HepG2 (cell line): ENCODE data around the gene ZSWIM6. TPM values are rescaled to one million over a fixed set of nuclear protein-coding genes. Genes with fewer than 3 reads are reported as not detected.

Source experiments
- ATAC-seq: fragments of 200-7000 bp; cut with Tn5 transposase; 3 replicates; pipeline ENCODE4 v1.9.1; 2020; ENCODE audit warnings: mild to moderate bottlenecking, moderate library complexity
- BruUV-seq: library from RNA; stranded (reverse); fragments of 400-500 nt; replicated peaks from 2 replicates; lab custom pipeline; 2021; lab: Mats Ljungman, UMichigan
- CTCF ChIA-PET: fragments of 300-600 bp; formaldehyde crosslinking; extraction: SDS; loops from one replicate; lab custom pipeline; 2021; ENCODE audit warnings: low total read pairs, inconsistent platforms, low intra/inter-chr PET ratio; lab: Yijun Ruan, JAX
- POLR2A ChIA-PET: fragments of 350-600 bp; sonication (Branson Sonifier 250); formaldehyde crosslinking; loops from one replicate; lab custom pipeline; 2020; ENCODE audit warnings: antibody characterized with exemption, inconsistent platforms; lab: Yijun Ruan, JAX
- DNase-seq: peaks from one replicate; pipeline ENCODE4 v3.0.0-alpha.2; 2015; ENCODE audit warnings: low spot score
- FAIRE-seq: peaks from 3 replicates; lab custom pipeline; 2011; peaks lifted over from hg19 to GRCh38; lab: Jason Lieb, UNC
- H2AFZ ChIP-seq: one replicate; pipeline ENCODE4 v1.6.1; 2011; ENCODE audit warnings: low read length, inconsistent platforms
- H3K27ac ChIP-seq: fragments of 300-600 bp; 3 replicates; pipeline ENCODE4 v1.8.0; 2011; ENCODE audit warnings: mixed run types, mild to moderate bottlenecking, mixed read lengths, low read length, inconsistent platforms; ENCODE audit not compliant: insufficient read depth; ENCODE audit errors: extremely low read length
- H3K27me3 ChIP-seq, 2 experiments: fragments of 200-600 bp in 1 of 2; 2 replicates in 1 of 2; 3 replicates in 1 of 2; pipeline versions ENCODE4 v1.6.0 to v1.8.0; 2011; ENCODE audit warnings: low read length in 2 of 2, mild to moderate bottlenecking in 2 of 2, moderate library complexity in 2 of 2, inconsistent platforms in 1 of 2; ENCODE audit not compliant: insufficient read depth in 2 of 2, control insufficient read depth in 1 of 2
- H3K36me3 ChIP-seq, 2 experiments: fragments of 200-600 bp in 1 of 2; replicated peaks in 1 of 2; 2 replicates in 1 of 2; 3 replicates in 1 of 2; pipeline versions ENCODE4 v1.5.1 to v1.8.0; 2011; ENCODE audit warnings: low read length in 2 of 2, inconsistent platforms in 1 of 2; ENCODE audit not compliant: insufficient read depth in 2 of 2, control insufficient read depth in 1 of 2
- H3K4me1 ChIP-seq: 2 replicates; pipeline ENCODE4 v1.5.1; 2012; ENCODE audit warnings: low read length, inconsistent platforms; ENCODE audit not compliant: insufficient read depth
- H3K4me2 ChIP-seq: 2 replicates; pipeline ENCODE4 v1.6.0; 2011; ENCODE audit warnings: low read depth, low read length, inconsistent platforms
- H3K4me3 ChIP-seq, 3 experiments: fragments of 200-600 bp in 1 of 3; sonication (generic), shearing (Covaris generic) in 1 of 3; replicated peaks in 1 of 3; 2 replicates each; pipeline ENCODE4 v1.5.1; 2011 to 2016; ENCODE audit warnings: low read length in 3 of 3, inconsistent platforms in 2 of 3, low read depth in 2 of 3, mild to moderate bottlenecking in 2 of 3, control low read depth in 1 of 3, mixed read lengths in 1 of 3; ENCODE audit not compliant: insufficient read depth in 1 of 3
- H3K79me2 ChIP-seq: one replicate; pipeline ENCODE4 v1.6.1; 2011; ENCODE audit warnings: low read length, inconsistent platforms; ENCODE audit not compliant: insufficient read depth
- H3K9ac ChIP-seq: 2 replicates; pipeline ENCODE4 v1.6.0; 2011; ENCODE audit warnings: mild to moderate bottlenecking, low read depth, low read length, inconsistent platforms; ENCODE audit not compliant: insufficient read depth
- H3K9me3 ChIP-seq: 2 replicates; pipeline ENCODE4 v1.5.1; 2012; ENCODE audit warnings: mild to moderate bottlenecking, low read length
- H4K20me1 ChIP-seq: 2 replicates; pipeline ENCODE4 v1.6.0; 2011; ENCODE audit warnings: inconsistent platforms, mild to moderate bottlenecking, low read length, moderate library complexity; ENCODE audit not compliant: insufficient read depth
- JARID2 ChIP-seq: sonication (generic); formaldehyde crosslinking; IDR thresholded peaks from 2 replicates; pipeline ENCODE4 v1.8.1; 2023; ENCODE audit warnings: missing genetic modification reagents, inconsistent platforms; ENCODE audit not compliant: insufficient replicate concordance
- KDM6A ChIP-seq: IDR thresholded peaks from 2 replicates; pipeline ENCODE4 v1.6.1; 2016; ENCODE audit warnings: low read depth
- MXI1 ChIP-seq: IDR thresholded peaks from 3 replicates; pipeline ENCODE4 v1.6.1; 2012; ENCODE audit warnings: low read depth, low read length, inconsistent platforms, borderline replicate concordance
- NR2F6 ChIP-seq, 2 experiments: IDR thresholded peaks; 2 replicates each; pipeline ENCODE4 v1.6.1; 2016; ENCODE audit warnings: antibody characterized with exemption in 1 of 2, mild to moderate bottlenecking in 1 of 2
- ZNF766 ChIP-seq: sonication (generic); formaldehyde crosslinking; IDR thresholded peaks from 2 replicates; pipeline ENCODE4 v1.5.0; 2020; ENCODE audit warnings: missing genetic modification reagents, borderline replicate concordance
- ZNF781 ChIP-seq: sonication (generic); formaldehyde crosslinking; IDR thresholded peaks from 2 replicates; pipeline ENCODE4 v1.5.1; 2020; ENCODE audit warnings: borderline replicate concordance, mild to moderate bottlenecking, missing genetic modification reagents; ENCODE audit errors: not compliant biosample characterization
- WGBS: methylation state at CpG from one replicate; pipeline ENCODE4 v1.1.6; 2017; ENCODE audit warnings: low lambda C conversion rate; 5-methylcytosine and 5-hydroxymethylcytosine counted together
- in situ Hi-C: cut with HindIII; loops from 2 replicates; pipeline ENCODE4 v1.10.0; 2017; ENCODE audit warnings: low pct_unique_long_range_greater_than_20kb; ENCODE audit not compliant: extremely low pct_ligation_motif_present
- intact Hi-C: fragments of 100-400 bp; cut with micrococcal nuclease; formaldehyde crosslinking; loops from one replicate; pipeline ENCODE4 v1.10.0; 2022; ENCODE audit not compliant: unreplicated experiment
- polyA plus RNA-seq, 8 experiments: library from polyadenylated mRNA; depleted of rRNA in 3 of 8; stranded (reverse) in 7 of 8; unstranded in 1 of 8; fragments of >200 nt; fragmentation: Illumina TruSeq in 4 of 8; extraction: Trizol in 4 of 8; gene quantifications; 2 replicates each; pipeline versions ENCODE4 v1.2.1 to v1.2.3, GENCODE V29; 2011 to 2016; ENCODE audit warnings: low read depth in 4 of 8, missing spikeins in 1 of 8, mixed read lengths in 1 of 8; ENCODE audit not compliant: insufficient read depth in 1 of 8
- total RNA-seq, 5 experiments: library from RNA; depleted of rRNA; stranded (reverse); fragments of >200 nt; fragmentation: Illumina TruSeq; extraction: Trizol; gene quantifications; 2 replicates each; pipeline ENCODE4 v1.2.3, GENCODE V29; 2016; ENCODE audit warnings: low read depth in 1 of 5
- TF ChIP-seq, protein P1 (sequence below): sonication (generic); formaldehyde crosslinking; IDR thresholded peaks from 2 replicates; pipeline ENCODE4 v1.4.0; 2020; ENCODE audit warnings: mild to moderate bottlenecking, low read depth, missing genetic modification reagents

ZSWIM6 gene
- total and polyA plus RNA-seq, 2 of the 13 experiments (the other 11 are each of a cell fraction or from before 2014, with no cell fraction given), result 0.82 to 1.9 TPM

GRCh38 chr5:61491861-61492260 lies 159.8 kb downstream of the ZSWIM6 start (continued):
- TF ChIP-seq, protein P1, sequence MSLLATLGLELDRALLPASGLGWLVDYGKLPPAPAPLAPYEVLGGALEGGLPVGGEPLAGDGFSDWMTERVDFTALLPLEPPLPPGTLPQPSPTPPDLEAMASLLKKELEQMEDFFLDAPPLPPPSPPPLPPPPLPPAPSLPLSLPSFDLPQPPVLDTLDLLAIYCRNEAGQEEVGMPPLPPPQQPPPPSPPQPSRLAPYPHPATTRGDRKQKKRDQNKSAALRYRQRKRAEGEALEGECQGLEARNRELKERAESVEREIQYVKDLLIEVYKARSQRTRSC (CRISPR knock-in tag), result no peak
- TF ChIP-seq JARID2 (CRISPR knock-in tag), result no peak

- no peaks in the 10 kb centered on the region; a peak in 1 of 5 replicates for H3K27me3 ChIP-seq
- ATAC-seq, result no peak
- TF ChIP-seq KDM6A, result no peak
- TF ChIP-seq NR2F6 (IDR thresholded peaks at IDR 0.05), result no peak
- TF ChIP-seq NR2F6 (CRISPR knock-in tag; IDR thresholded peaks at IDR 0.05), result no peak
- TF ChIP-seq ZNF766, result no peak
- TF ChIP-seq MXI1, result no peak
- TF ChIP-seq ZNF781 (CRISPR knock-in tag), result no peak
- TF ChIP-seq, all 625 proteins: peak for 0
- no peaks in the 10 kb centered on the region for H3K4me1 ChIP-seq
- no peak overlapping the region for H3K4me3 ChIP-seq
- H3K79me2 ChIP-seq, result no peaks in the 10 kb centered on the region
- no peak overlapping the region for H3K27ac ChIP-seq
- H4K20me1 ChIP-seq, result no peaks in the 10 kb centered on the region
- no peaks in the 10 kb centered on the region for H3K36me3 ChIP-seq
- intact Hi-C loops, result no loop called here
- no TSS peak for BruUV-seq
- POLR2A ChIA-PET, result no interaction called here
- H3K4me2 ChIP-seq, result no peak overlapping the region
- 59% methylated on average over 7 of the region's 7 CpGs for WGBS
- FAIRE-seq (no peak), DNase-seq (no peak)
- no peaks in the 10 kb centered on the region for H3K9me3 ChIP-seq
- CTCF ChIA-PET, result no interaction called here
- H2AFZ ChIP-seq, result no peak overlapping the region
- no peak overlapping the region for H3K9ac ChIP-seq
- in situ Hi-C loops, result no loop called here
These were observed 161.9 kb downstream of the ZSWIM6 start for GRCh38 chr5:61493973-61494372.
